Sigmoid colon (tissue), 4 donors: ENCODE data around the gene SLC11A1.

Experiments used
- CTCF ChIP-seq, 4 experiments: fragments of 450-650 bp in 3 of 4; fragments of 200-600 bp in 1 of 4; IDR thresholded peaks; one replicate each; pipeline ENCODE4 v1.5.1; 2016 to 2019; ENCODE audit warnings: antibody characterized with exemption in 4 of 4, mild to moderate bottlenecking in 3 of 4, moderate library complexity in 2 of 4
- POLR2A ChIP-seq, 2 donors: fragments of 450-650 bp; IDR thresholded peaks; one replicate each; pipeline ENCODE4 v1.6.1; 2016; ENCODE audit warnings: antibody characterized with exemption in 2 of 2, mild to moderate bottlenecking in 2 of 2, moderate library complexity in 2 of 2
- POLR2AphosphoS5 ChIP-seq, 4 donors: sonication (generic); formaldehyde crosslinking; IDR thresholded peaks; one replicate each; pipeline ENCODE4 v1.6.1; 2017; ENCODE audit warnings: antibody characterized with exemption in 4 of 4

GRCh38 chr2:218340656-218341055 lies 41.4 kb upstream of the SLC11A1 start:
- TF ChIP-seq CTCF (IDR thresholded peaks at IDR 0.05) (no peak), POLR2AphosphoS5 (IDR thresholded peaks at IDR 0.05) (no peak), POLR2A (IDR thresholded peaks at IDR 0.05) (no peak)
